OCI-LY1 (cell line): ENCODE results near the gene CAV1.

ENCODE experiments used
- H2AFZ ChIP-seq: fragments of 200-600 bp; sonication (generic), shearing (Covaris generic); 2 replicates; pipeline ENCODE4 v1.6.0; 2014; ENCODE audit warnings: antibody characterized with exemption, mild to moderate bottlenecking, low read length
- H3F3A ChIP-seq: fragments of 200-600 bp; sonication (generic), shearing (Covaris generic); 2 replicates; pipeline ENCODE4 v1.6.0; 2014; ENCODE audit warnings: mild to moderate bottlenecking, antibody characterized with exemption, low read length, moderate library complexity; ENCODE audit not compliant: insufficient read depth
- H3K27ac ChIP-seq: fragments of 200-600 bp; sonication (generic); 2 replicates; pipeline ENCODE4 v1.5.1; 2014; ENCODE audit warnings: low read length, mixed run types, mild to moderate bottlenecking, low read depth; ENCODE audit not compliant: poor library complexity, severe bottlenecking
- H3K27me3 ChIP-seq: fragments of 200-600 bp; sonication (generic); 2 replicates; pipeline ENCODE4 v1.6.0; 2014; ENCODE audit warnings: antibody characterized with exemption, mild to moderate bottlenecking, low read length, moderate library complexity; ENCODE audit not compliant: insufficient read depth
- H3K36me3 ChIP-seq: fragments of 200-600 bp; sonication (generic); 2 replicates; pipeline ENCODE4 v1.6.1; 2014; ENCODE audit warnings: mild to moderate bottlenecking, antibody characterized with exemption, low read length, moderate library complexity, mixed read lengths; ENCODE audit not compliant: insufficient read depth
- H3K4me1 ChIP-seq: fragments of 200-600 bp; sonication (generic); 2 replicates; pipeline ENCODE4 v1.5.1; 2014; ENCODE audit warnings: mild to moderate bottlenecking, low read length, moderate library complexity; ENCODE audit not compliant: insufficient read depth, severe bottlenecking
- H3K4me2 ChIP-seq: fragments of 200-600 bp; sonication (generic), shearing (Covaris generic); 2 replicates; pipeline ENCODE4 v1.6.1; 2014; ENCODE audit warnings: low read length
- H3K4me3 ChIP-seq: fragments of 200-600 bp; sonication (generic); 2 replicates; pipeline ENCODE4 v1.5.1; 2014; ENCODE audit warnings: low read length, low read depth, mild to moderate bottlenecking, mixed read lengths; ENCODE audit not compliant: poor library complexity, severe bottlenecking
- H3K79me2 ChIP-seq: fragments of 200-600 bp; shearing (Covaris generic); 2 replicates; pipeline ENCODE4 v1.6.1; 2016; ENCODE audit warnings: mixed run types, low read length, mixed read lengths; ENCODE audit not compliant: insufficient read depth
- H3K9ac ChIP-seq: fragments of 200-600 bp; sonication (generic), shearing (Covaris generic); 2 replicates; pipeline ENCODE4 v1.6.1; 2014; ENCODE audit warnings: mild to moderate bottlenecking, low read length, mixed read lengths
- H3K9me2 ChIP-seq: fragments of 200-600 bp; sonication (generic), shearing (Covaris generic); 2 replicates; pipeline ENCODE4 v1.6.1; 2014; ENCODE audit warnings: low read depth, mild to moderate bottlenecking, low read length, mixed read lengths
- H3K9me3 ChIP-seq: fragments of 200-600 bp; shearing (Covaris generic); 2 replicates; pipeline ENCODE4 v1.6.1; 2014; ENCODE audit warnings: low read length, mixed read lengths
- H4K20me1 ChIP-seq: fragments of 200-600 bp; sonication (generic), shearing (Covaris generic); 2 replicates; pipeline ENCODE4 v1.6.0; 2016; ENCODE audit warnings: mild to moderate bottlenecking, low read length; ENCODE audit not compliant: insufficient read depth
- CTCF ChIP-seq: fragments of 200-600 bp; sonication (generic), shearing (Covaris generic); IDR thresholded peaks from 2 replicates; pipeline ENCODE4 v1.5.1; 2017; ENCODE audit warnings: mild to moderate bottlenecking, antibody characterized with exemption, low read length, moderate library complexity, mixed read lengths
- EZH2 ChIP-seq: fragments of 200-600 bp; sonication (generic), shearing (Covaris generic); IDR thresholded peaks from 2 replicates; pipeline ENCODE4 v1.8.0; 2017; ENCODE audit warnings: borderline replicate concordance, mixed run types, mild to moderate bottlenecking, antibody characterized with exemption, low read length, moderate library complexity, mixed read lengths

CAV1 gene

DNA sequence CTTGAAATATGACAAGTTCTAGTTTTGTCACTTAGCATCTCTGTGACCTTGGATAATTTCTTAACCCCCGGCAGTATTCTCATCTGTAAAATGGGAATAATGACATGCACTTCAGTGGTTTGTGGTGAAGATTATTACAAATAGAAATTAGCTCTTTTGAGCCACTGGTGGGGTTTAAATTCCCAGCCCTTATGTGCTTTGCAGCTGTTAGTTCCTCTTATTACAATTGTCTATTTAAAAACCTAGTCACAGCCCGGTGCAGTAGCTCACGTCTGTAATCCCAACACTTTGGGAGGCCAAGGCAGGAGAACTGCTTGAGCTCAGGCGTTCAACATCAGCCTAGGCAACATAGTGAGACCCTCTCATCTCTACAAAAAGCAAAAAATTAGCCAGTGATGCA, 30.1 kb downstream of the CAV1 start:
- Histone ChIP-seq H3K27me3 (no peaks in the 10 kb centered on the region), H3K4me2 (no peak overlapping the region), H3K4me1 (no peaks in the 10 kb centered on the region), H3K4me3 (no peak overlapping the region), H3K9me3 (no peaks in the 10 kb centered on the region), H3K79me2 (no peaks in the 10 kb centered on the region), H3K9ac (no peak overlapping the region), H2AFZ (no peak overlapping the region), H3K27ac (no peak overlapping the region), H3F3A (no peaks in the 10 kb centered on the region), H3K9me2 (no peaks in the 10 kb centered on the region), H3K36me3 (no peaks in the 10 kb centered on the region), H4K20me1 (no peaks in the 10 kb centered on the region)
- TF ChIP-seq EZH2 (no peak), CTCF (no peak)

GRCh38 chr7:116557066-116557585, 32.3 kb downstream of the CAV1 start:
- no peaks in the 10 kb centered on the region for H4K20me1 ChIP-seq
- H3K4me1 ChIP-seq, result no peaks in the 10 kb centered on the region
- no peak overlapping the region for H3K9ac ChIP-seq
- no peak overlapping the region for H3K27ac ChIP-seq
- no peaks in the 10 kb centered on the region for H3K27me3 ChIP-seq
- H3K36me3 ChIP-seq, result no peaks in the 10 kb centered on the region
- no peaks in the 10 kb centered on the region for H3F3A ChIP-seq
- no peak for TF ChIP-seq CTCF
- no peak for TF ChIP-seq EZH2
- H3K9me3 ChIP-seq, result no peaks in the 10 kb centered on the region
- H3K9me2 ChIP-seq, result no peaks in the 10 kb centered on the region
- no peaks in the 10 kb centered on the region for H3K79me2 ChIP-seq
- H3K4me3 ChIP-seq, result no peak overlapping the region
- H3K4me2 ChIP-seq, result no peak overlapping the region
- H2AFZ ChIP-seq, result no peak overlapping the region

- H3K4me1 ChIP-seq, result no peaks in the 10 kb centered on the region
- no peak overlapping the region for H3K27ac ChIP-seq
- H3K4me3 ChIP-seq, result no peak overlapping the region
- no peak overlapping the region for H3K9ac ChIP-seq
- H3K27me3 ChIP-seq, result no peaks in the 10 kb centered on the region
- no peaks in the 10 kb centered on the region for H3F3A ChIP-seq
- H3K79me2 ChIP-seq, result no peaks in the 10 kb centered on the region
- no peaks in the 10 kb centered on the region for H3K9me2 ChIP-seq
- H2AFZ ChIP-seq, result no peak overlapping the region
- no peaks in the 10 kb centered on the region for H3K9me3 ChIP-seq
- H4K20me1 ChIP-seq, result no peaks in the 10 kb centered on the region
- no peaks in the 10 kb centered on the region for H3K36me3 ChIP-seq
- no peak overlapping the region for H3K4me2 ChIP-seq
- TF ChIP-seq EZH2 (no peak), CTCF (no peak)
Measured at GRCh38 chr7:116557901-116558300, 33.1 kb downstream of the CAV1 start.
